ENCODE data around the gene MYH10. TPM values are rescaled to one million over a fixed set of nuclear protein-coding genes. Genes with fewer than 3 reads are reported as not detected.
A peak's percentile ranks its signal among the peaks of the same experiment; 100 is the strongest.

Gene MYH10
- total RNA-seq, 1 donor from 2014 or later: 13.2 TPM

- Mint-ChIP-seq H3K4me1 (ENCODE audit: low read depth) (no peaks in the 10 kb centered on the region), H3K27ac (no peak overlapping the region), H3K36me3 (ENCODE audit: low read depth) (no peaks in the 10 kb centered on the region), H3K27me3 (ENCODE audit: low read depth) (peaks cover 19% of the 10 kb centered on the region), H3K4me3 (ENCODE audit: low read depth) (no peak overlapping the region), H3K9me3 (no peaks in the 10 kb centered on the region)
- DNase-seq (ENCODE audit: low spot score): no peak
- intact Hi-C loops (cut with micrococcal nuclease): no loop called here
Observed at GRCh38 chr17:8643855-8644506, 13.5 kb upstream of the MYH10 start.

GRCh38 chr17:8639709-8640108 is 9.2 kb upstream of the MYH10 start:
- peaks cover 21% of the 10 kb centered on the region for H3K27me3 Mint-ChIP-seq (ENCODE audit: low read depth)
- DNase-seq (ENCODE audit: low spot score): no peak
- intact Hi-C loops (cut with micrococcal nuclease): no loop called here
- no peaks in the 10 kb centered on the region for H3K36me3 Mint-ChIP-seq (ENCODE audit: low read depth)
- no peaks in the 10 kb centered on the region for H3K9me3 Mint-ChIP-seq
- no peaks in the 10 kb centered on the region for H3K4me1 Mint-ChIP-seq (ENCODE audit: low read depth)
- no peak overlapping the region for H3K4me3 Mint-ChIP-seq (ENCODE audit: low read depth)
- H3K27ac Mint-ChIP-seq: no peak overlapping the region

- Mint-ChIP-seq H3K4me3 (ENCODE audit: low read depth) (no peak overlapping the region), H3K27ac (no peak overlapping the region), H3K36me3 (ENCODE audit: low read depth) (no peaks in the 10 kb centered on the region), H3K4me1 (ENCODE audit: low read depth) (peaks cover 11% of the 10 kb centered on the region), H3K9me3 (no peaks in the 10 kb centered on the region), H3K27me3 (ENCODE audit: low read depth) (peaks cover 56% of the 10 kb centered on the region)
- no peak for DNase-seq (ENCODE audit: low spot score)
- intact Hi-C loops (cut with micrococcal nuclease): loop anchor here (5.0 kb wide), 3 partner anchors 105 to 370 kb away; partner anchors contain the start of gene NDEL1
Observed at GRCh38 chr17:8632061-8632460, 1.5 kb upstream of the MYH10 start.

GRCh38 chr17:8631554-8631877 is 991 bp upstream of the MYH10 start:
- H3K4me1 Mint-ChIP-seq (ENCODE audit: low read depth): peaks cover 11% of the 10 kb centered on the region
- intact Hi-C loops (cut with micrococcal nuclease): loop anchor here (5.0 kb wide), 3 partner anchors 106 to 371 kb away; partner anchors contain the start of gene NDEL1
- H3K27me3 Mint-ChIP-seq (ENCODE audit: low read depth): peaks cover 53% of the 10 kb centered on the region
- H3K4me3 Mint-ChIP-seq (ENCODE audit: low read depth): peak overlapping the region; percentile 61
- DNase-seq (ENCODE audit: low spot score): no peak
- H3K27ac Mint-ChIP-seq: no peak overlapping the region
- no peaks in the 10 kb centered on the region for H3K9me3 Mint-ChIP-seq
- H3K36me3 Mint-ChIP-seq (ENCODE audit: low read depth): no peaks in the 10 kb centered on the region

DNA sequence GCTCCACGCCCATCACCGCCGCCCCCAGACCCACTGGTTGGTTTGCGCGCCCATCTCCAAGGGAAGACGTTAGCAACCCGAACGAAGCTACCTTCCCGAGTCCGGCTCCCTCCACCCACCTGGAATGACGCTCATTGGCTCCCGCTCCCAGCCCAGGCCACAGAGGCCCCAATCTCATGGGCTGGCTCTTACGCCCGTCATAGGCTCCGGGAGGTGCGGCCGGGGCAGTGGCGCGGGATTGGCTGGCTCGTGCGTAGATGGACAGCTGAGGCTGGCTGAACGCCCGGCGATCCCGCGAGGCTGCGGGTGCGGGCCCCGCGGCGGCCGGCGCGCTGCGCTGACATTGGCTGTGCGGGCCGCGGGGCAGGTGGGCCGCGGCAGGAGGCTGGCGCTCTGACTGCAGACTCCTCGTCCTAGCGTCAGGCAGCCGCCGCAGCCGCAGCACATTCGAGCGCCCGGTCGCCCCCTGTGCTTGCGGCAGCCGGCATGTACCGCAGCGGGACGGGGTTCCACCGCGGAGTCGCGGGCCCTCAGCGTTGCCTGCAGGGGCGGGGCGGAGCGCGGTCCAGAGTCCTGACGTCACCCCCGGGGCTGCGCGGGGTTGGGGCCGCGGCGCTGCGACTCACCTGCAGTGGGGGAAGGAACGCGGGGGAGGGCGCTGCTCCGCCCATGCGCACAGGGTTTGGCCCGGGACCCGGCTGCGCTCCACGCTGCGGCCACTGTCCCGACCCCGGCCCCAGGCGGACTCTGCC is 453 bp upstream of the MYH10 start:
- Mint-ChIP-seq H3K4me3 (ENCODE audit: low read depth) (peak overlapping the region; percentile 95), H3K36me3 (ENCODE audit: low read depth) (no peaks in the 10 kb centered on the region), H3K9me3 (no peaks in the 10 kb centered on the region), H3K4me1 (ENCODE audit: low read depth) (peaks cover 11% of the 10 kb centered on the region), H3K27ac (no peak overlapping the region), H3K27me3 (ENCODE audit: low read depth) (peaks cover 51% of the 10 kb centered on the region)
- intact Hi-C loops (cut with micrococcal nuclease): loop anchor here (5.0 kb wide), 3 partner anchors 106 to 371 kb away; partner anchors contain the start of gene NDEL1
- DNase-seq (ENCODE audit: low spot score): peak; percentile 90

DNA sequence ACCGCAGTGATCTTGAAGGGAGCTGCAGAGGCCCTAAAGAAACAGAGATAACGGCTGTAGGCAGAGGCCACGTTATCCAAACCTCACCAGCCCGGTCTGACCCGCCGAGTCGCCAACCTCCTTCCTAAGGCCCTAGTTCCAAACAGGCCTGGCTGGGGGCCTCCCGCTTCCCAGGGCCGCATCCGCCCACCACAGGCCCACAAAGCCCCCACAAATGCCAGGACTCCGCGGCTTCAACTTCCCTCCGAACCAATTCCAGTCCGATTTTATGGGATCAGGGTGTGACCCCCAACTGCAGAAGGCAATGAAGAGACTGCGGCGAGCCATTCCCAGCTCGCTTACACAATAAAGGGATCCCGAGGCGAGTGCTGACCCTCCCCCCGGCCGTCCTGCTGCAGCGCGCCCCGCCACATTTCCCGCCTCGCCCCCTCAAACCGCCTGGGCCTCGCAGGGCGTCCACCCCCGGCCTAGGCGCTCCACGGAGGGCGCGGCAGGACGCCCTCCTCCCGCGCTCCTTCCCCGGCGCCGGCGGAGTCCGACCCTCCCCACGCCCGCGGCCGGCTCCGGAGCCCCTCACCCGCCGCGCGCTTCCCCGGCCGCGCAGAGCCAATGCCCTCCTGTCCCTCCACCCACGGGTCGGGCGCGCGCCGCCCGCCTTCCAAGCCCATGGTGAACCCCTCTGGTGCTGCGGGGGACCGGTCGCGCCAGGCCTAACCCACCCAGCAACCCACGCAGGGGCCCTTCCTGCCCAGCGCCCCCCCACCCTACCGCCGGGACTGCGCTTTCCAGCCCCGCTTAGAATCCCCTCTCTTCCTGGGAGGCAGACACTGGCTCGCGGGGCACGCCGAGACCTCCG is 926 bp downstream of the MYH10 start:
- H3K27me3 Mint-ChIP-seq (ENCODE audit: low read depth): peaks cover 48% of the 10 kb centered on the region
- H3K27ac Mint-ChIP-seq: no peak overlapping the region
- intact Hi-C loops (cut with micrococcal nuclease): loop anchor here (1.0 to 10.0 kb wide), 5 partner anchors 8 to 373 kb away; partner anchors contain the start of gene NDEL1

DNA sequence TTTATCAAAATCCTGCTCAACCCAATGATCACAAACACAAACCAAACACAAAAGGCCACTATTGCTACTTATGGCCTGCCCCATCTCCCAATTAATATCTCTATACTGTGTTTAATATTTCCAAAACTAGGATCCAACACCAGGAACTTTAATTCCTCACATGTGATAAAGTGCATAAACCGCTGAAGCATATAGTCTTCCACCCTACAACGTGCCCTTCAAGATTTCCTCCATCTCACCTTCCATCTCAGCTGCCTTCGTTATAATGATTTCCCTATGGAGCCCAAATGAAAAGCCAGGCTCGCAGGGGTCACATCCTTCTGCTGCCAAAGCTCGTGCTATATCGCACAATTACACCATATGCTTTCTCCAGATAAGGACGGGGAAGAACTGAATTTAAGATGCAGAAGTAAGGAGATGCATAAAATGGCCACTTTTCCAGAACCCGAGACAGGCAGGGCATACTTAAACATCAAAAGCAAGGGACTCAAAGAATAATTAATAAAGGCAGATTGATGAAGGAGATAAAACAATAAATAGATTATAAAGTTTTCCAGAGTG is 1.8 kb downstream of the MYH10 start:
- no peak overlapping the region for H3K27ac Mint-ChIP-seq
- intact Hi-C loops (cut with micrococcal nuclease): loop anchor here (1.0 to 10.0 kb wide), 2 partner anchors 7 to 54 kb away; no protein-coding TSS in a partner anchor
- H3K27me3 Mint-ChIP-seq (ENCODE audit: low read depth): peaks cover 53% of the 10 kb centered on the region
- DNase-seq (ENCODE audit: low spot score): no peak
- peaks cover 2% of the 10 kb centered on the region for H3K36me3 Mint-ChIP-seq (ENCODE audit: low read depth)
- peaks cover 11% of the 10 kb centered on the region for H3K4me1 Mint-ChIP-seq (ENCODE audit: low read depth)
- H3K9me3 Mint-ChIP-seq: no peaks in the 10 kb centered on the region
- H3K4me3 Mint-ChIP-seq (ENCODE audit: low read depth): peak overlapping the region; percentile 28

More for the DNA sequence above, 926 bp downstream of the MYH10 start:
- Mint-ChIP-seq H3K36me3 (ENCODE audit: low read depth) (no peaks in the 10 kb centered on the region), H3K4me3 (ENCODE audit: low read depth) (peak overlapping the region; percentile 95), H3K9me3 (no peaks in the 10 kb centered on the region), H3K4me1 (ENCODE audit: low read depth) (peaks cover 11% of the 10 kb centered on the region)
- no peak for DNase-seq (ENCODE audit: low spot score)

DNA sequence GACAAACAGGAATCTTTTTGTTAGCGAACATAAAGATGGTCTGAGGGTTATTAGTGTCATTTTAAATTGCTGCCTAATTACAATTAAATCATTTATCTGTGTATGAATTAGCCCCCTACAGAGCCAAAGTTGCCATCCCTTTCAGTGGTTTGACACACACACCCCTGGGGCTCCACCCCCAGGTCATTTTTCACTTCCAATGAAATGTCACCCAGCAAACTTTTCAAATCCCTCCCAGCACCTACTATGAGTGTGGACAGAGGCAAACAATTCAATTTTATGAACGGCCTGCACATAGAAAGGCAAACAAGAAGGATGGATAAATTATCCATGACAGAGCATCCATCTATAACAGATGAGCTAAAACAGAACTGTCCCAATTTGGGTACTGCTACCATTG is 2.4 kb downstream of the MYH10 start:
- intact Hi-C loops (cut with micrococcal nuclease): loop anchor here (10.0 kb wide), 1 partner anchor 53 kb away; no protein-coding TSS in a partner anchor
- H3K4me1 Mint-ChIP-seq (ENCODE audit: low read depth): peaks cover 11% of the 10 kb centered on the region
- no peak for DNase-seq (ENCODE audit: low spot score)
- H3K27me3 Mint-ChIP-seq (ENCODE audit: low read depth): peaks cover 49% of the 10 kb centered on the region
- no peak overlapping the region for H3K27ac Mint-ChIP-seq
- H3K9me3 Mint-ChIP-seq: no peaks in the 10 kb centered on the region
- H3K4me3 Mint-ChIP-seq (ENCODE audit: low read depth): no peak overlapping the region
- peaks cover 2% of the 10 kb centered on the region for H3K36me3 Mint-ChIP-seq (ENCODE audit: low read depth)

DNA sequence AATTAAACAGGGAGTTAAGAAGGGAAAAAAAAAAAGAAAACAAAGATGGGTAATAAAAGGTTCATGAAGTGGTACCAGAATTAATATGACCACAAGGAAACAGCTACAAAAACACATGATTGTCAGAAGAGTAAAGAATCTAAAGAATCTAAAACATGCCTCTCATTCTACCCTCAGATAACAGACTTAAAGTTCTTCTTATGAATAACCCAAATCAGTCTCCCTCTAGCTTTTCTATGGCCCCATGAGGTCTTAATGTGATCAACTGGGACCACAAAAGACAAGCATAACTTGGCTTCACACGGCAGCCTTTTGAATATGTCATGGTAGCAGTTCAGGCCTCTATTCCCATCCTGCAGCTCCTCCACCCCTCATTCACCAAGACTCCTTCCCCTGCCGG is 6.9 kb downstream of the MYH10 start:
- Mint-ChIP-seq H3K27ac (no peak overlapping the region), H3K4me3 (ENCODE audit: low read depth) (no peak overlapping the region), H3K36me3 (ENCODE audit: low read depth) (peaks cover 21% of the 10 kb centered on the region), H3K4me1 (ENCODE audit: low read depth) (peaks cover 19% of the 10 kb centered on the region), H3K27me3 (ENCODE audit: low read depth) (peaks cover 32% of the 10 kb centered on the region), H3K9me3 (no peaks in the 10 kb centered on the region)
- no peak for DNase-seq (ENCODE audit: low spot score)
- intact Hi-C loops (cut with micrococcal nuclease): loop anchor here (10.0 kb wide), 1 partner anchor 49 kb away; no protein-coding TSS in a partner anchor

- peaks cover 23% of the 10 kb centered on the region for H3K27me3 Mint-ChIP-seq (ENCODE audit: low read depth)
Observed at GRCh38 chr17:8622191-8622590, 8.3 kb downstream of the MYH10 start.

DNA sequence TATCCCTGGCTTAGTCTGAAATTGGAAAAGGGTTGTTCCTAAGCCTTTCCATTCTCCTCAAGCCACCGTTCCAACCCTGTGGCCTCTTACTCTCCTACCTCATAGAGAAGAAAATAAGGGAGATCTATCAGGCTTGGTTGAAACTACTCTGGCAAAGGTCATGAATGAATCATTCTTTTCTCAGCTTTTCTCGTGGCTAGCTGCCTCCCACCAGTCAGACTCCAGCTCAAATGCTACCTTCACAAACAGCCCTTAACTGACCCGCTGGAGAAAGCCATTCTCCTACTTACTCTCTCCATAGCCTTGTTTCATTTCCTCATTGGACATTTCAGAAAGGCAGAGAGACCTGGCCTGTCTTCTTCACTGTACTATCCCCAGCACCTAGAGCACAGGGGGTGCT is 8.9 kb downstream of the MYH10 start:
- intact Hi-C loops (cut with micrococcal nuclease): loop anchor here (1.0 to 10.0 kb wide), 2 partner anchors 8 to 47 kb away; no protein-coding TSS in a partner anchor

More at GRCh38 chr17:8622191-8622590, 8.3 kb downstream of the MYH10 start:
- H3K36me3 Mint-ChIP-seq (ENCODE audit: low read depth): peaks cover 21% of the 10 kb centered on the region
- H3K4me3 Mint-ChIP-seq (ENCODE audit: low read depth): no peak overlapping the region
- intact Hi-C loops (cut with micrococcal nuclease): loop anchor here (10.0 kb wide), 1 partner anchor 47 kb away; no protein-coding TSS in a partner anchor
- H3K9me3 Mint-ChIP-seq: no peaks in the 10 kb centered on the region
- peaks cover 18% of the 10 kb centered on the region for H3K4me1 Mint-ChIP-seq (ENCODE audit: low read depth)
- DNase-seq (ENCODE audit: low spot score): no peak
- H3K27ac Mint-ChIP-seq: no peak overlapping the region

DNA sequence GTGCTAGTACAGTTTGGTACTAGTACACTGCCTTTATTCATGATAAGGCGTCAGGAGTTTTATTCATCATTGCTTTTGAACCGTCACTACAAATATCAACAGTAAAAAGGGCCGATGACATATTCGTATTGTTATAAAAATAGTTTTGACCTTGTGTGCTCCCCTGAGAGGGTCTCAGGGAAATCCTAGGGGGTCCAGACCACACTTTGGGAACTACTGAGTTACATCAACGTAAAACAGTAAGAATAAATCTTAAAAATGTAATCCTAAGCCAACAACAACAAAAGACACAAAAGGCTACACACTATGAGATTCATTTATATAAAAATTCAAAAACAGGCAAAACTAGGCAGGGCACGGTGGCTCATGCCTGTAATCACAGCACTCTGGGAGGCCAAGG is 11.2 kb downstream of the MYH10 start:
- H3K36me3 Mint-ChIP-seq (ENCODE audit: low read depth): peaks cover 21% of the 10 kb centered on the region
- intact Hi-C loops (cut with micrococcal nuclease): no loop called here

More for the DNA sequence above, 8.9 kb downstream of the MYH10 start:
- Mint-ChIP-seq H3K27me3 (ENCODE audit: low read depth) (peaks cover 26% of the 10 kb centered on the region), H3K4me3 (ENCODE audit: low read depth) (no peak overlapping the region), H3K27ac (no peak overlapping the region), H3K4me1 (ENCODE audit: low read depth) (peaks cover 18% of the 10 kb centered on the region), H3K9me3 (no peaks in the 10 kb centered on the region), H3K36me3 (ENCODE audit: low read depth) (peaks cover 21% of the 10 kb centered on the region)
- no peak for DNase-seq (ENCODE audit: low spot score)

More for the DNA sequence above, 11.2 kb downstream of the MYH10 start:
- no peaks in the 10 kb centered on the region for H3K9me3 Mint-ChIP-seq
- H3K27ac Mint-ChIP-seq: no peak overlapping the region
- peaks cover 18% of the 10 kb centered on the region for H3K4me1 Mint-ChIP-seq (ENCODE audit: low read depth)
- H3K27me3 Mint-ChIP-seq (ENCODE audit: low read depth): peaks cover 29% of the 10 kb centered on the region
- no peak for DNase-seq (ENCODE audit: low spot score)
- H3K4me3 Mint-ChIP-seq (ENCODE audit: low read depth): no peak overlapping the region

Measured in activated T-helper 2 cell treated with anti-CD3 and anti-CD28 coated beads, Interferon-gamma antibody, Interleukin-2, Interleukin-4, amounts not matched to agents 10 μg/mL and 5 μg/mL and 100 μg/mL, durations not matched to agents 14 hours and 24 hours and 36 hours (primary cell).